Activated naive CD4-positive, alpha-beta T cell treated with anti-CD3 and anti-CD28 coated beads, Interleukin-2, amount 10 ng/mL, durations not matched to agents 7 days and 5 days (primary cell): ENCODE data around the gene NCKAP5.

Experiments
- CTCF ChIA-PET: fragments of 350-600 bp; sonication (Branson Sonifier 250); formaldehyde crosslinking; loops from one replicate; lab custom pipeline; 2021; ENCODE audit warnings: antibody characterized with exemption; lab: Charles Lee
- DNase-seq: peaks from one replicate; pipeline ENCODE4 v3.0.0-alpha.2; 2020
- H3K27ac Mint-ChIP-seq: one replicate; pipeline ENCODE4 v1.8.0; 2021; ENCODE audit warnings: mild to moderate bottlenecking, moderate library complexity, mixed read lengths
- H3K27me3 Mint-ChIP-seq: one replicate; pipeline ENCODE4 v1.8.0; 2021; ENCODE audit warnings: mild to moderate bottlenecking, mixed read lengths
- H3K36me3 Mint-ChIP-seq: one replicate; pipeline ENCODE4 v1.8.0; 2021; ENCODE audit warnings: mixed read lengths
- H3K4me1 Mint-ChIP-seq: one replicate; pipeline ENCODE4 v1.8.0; 2021; ENCODE audit warnings: mixed read lengths
- H3K4me3 Mint-ChIP-seq: one replicate; pipeline ENCODE4 v1.8.0; 2021; ENCODE audit warnings: mild to moderate bottlenecking, moderate library complexity, mixed read lengths
- H3K9me3 Mint-ChIP-seq: one replicate; pipeline ENCODE4 v1.8.0; 2021; ENCODE audit warnings: mixed read lengths

Gene NCKAP5

DNA sequence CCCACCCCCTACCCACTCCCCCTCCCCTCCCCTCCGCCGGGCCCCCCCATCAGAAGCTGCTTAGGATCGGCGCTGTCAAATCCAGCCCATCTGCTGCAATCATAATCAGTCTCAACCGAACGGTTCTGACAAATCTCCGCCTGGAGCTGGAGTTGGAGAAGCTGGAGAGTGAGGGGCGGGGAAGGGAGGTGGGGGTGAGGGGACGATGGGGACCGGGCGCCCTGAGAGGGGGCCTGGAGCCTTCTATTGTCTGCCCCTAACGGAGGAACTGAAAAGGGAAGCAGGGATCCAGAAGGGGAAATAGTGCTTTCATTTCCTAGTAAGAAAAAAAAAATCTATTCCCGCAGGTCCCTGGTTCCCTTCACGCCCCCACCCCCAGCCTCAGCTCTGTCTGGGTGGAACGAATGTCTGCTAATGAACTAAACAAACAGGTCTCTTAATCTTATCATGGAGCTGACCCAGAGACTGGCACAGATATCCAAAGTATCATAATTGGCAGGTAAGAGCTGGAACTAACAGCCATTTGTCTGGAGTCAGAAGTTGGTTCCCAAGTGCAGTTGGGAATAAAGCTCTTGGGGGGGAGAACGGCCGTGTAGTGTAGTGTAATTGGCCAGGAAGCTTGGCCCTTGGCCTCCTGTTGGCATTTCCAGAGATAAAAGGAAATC, 301.2 kb downstream of the NCKAP5 start:
- H3K27me3 Mint-ChIP-seq, result peaks cover 16% of the 10 kb centered on the region
- H3K9me3 Mint-ChIP-seq, result no peaks in the 10 kb centered on the region
- H3K27ac Mint-ChIP-seq, result no peak overlapping the region
- no peak overlapping the region for H3K4me3 Mint-ChIP-seq
- H3K36me3 Mint-ChIP-seq, result no peaks in the 10 kb centered on the region
- no peaks in the 10 kb centered on the region for H3K4me1 Mint-ChIP-seq
- CTCF ChIA-PET, result no interaction called here
- no peak for DNase-seq

DNA sequence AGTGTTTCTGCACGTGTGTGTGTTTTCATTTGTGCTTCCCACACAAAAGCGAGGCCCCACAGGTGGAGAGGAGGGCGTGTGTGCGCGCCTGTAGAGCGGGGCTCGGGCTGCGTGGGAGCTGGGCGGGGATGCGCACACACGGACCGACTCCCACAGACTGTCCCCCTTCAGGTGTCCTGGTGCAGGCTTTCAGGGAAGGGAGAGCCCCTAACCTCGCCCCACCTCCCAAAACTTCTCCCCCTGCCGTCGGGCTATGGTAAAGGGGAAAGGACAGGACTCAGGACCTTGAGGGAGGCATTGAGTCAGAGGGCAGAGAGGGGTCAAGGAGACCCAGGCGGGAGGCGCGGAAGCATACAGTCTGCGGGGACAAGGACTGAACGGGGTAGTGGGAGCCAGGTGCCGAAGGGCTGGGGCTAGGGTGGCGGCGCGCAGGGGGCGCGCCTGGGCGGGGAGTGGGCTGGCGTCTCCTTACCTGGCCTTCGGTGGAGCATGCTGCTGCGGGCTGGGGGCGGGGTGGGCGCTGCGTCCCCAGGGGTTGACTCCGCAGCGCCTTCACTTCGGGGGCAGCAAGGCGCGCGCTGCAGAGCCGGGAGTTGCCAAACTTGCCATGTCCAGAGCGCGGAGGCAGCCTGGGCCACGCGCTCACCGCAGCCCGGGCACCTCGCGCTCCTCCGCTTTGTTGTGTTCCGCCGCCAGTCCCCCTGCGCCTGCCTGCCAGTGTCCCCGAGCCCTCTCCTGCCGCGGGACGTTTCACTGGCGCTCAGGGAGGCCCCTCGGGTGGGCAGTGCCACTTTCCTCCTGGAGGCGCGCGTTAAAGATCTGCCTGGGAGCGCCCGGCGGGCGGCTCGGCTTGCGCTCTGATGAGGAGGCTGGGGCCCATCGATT, 302.0 kb downstream of the NCKAP5 start:
- peaks cover 16% of the 10 kb centered on the region for H3K27me3 Mint-ChIP-seq
- CTCF ChIA-PET, result no interaction called here

DNA sequence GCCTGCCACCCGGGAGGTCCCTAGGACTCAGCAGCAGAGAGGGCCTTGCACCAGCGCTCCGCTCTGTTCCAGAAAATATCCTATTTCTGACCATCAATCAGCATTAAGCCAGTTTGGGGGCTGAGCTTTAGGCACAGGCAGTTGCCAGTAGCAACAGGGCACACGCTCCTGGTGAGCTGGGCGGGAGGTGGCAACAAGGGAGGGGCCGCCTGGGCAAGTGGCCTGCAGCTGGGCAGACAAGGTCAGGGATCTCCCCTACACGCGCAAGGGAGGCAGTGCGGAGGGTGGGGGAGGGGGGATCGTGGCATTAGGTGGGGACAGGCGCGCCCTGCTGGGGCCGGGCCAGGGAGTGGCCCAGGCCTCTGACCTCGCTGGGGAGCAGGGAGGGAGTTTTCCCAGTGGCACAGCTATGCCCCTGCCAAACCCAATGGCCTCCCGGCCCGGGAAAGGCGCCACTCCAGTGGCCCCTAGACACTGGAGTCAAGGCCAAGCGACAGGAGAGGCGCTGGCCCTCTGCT, 302.8 kb downstream of the NCKAP5 start:
- Mint-ChIP-seq H3K4me3 (no peak overlapping the region), H3K9me3 (no peaks in the 10 kb centered on the region), H3K4me1 (no peaks in the 10 kb centered on the region), H3K27me3 (peaks cover 16% of the 10 kb centered on the region), H3K36me3 (no peaks in the 10 kb centered on the region), H3K27ac (no peak overlapping the region)
- CTCF ChIA-PET, result no interaction called here
- no peak for DNase-seq

More for the DNA sequence above, 302.0 kb downstream of the NCKAP5 start:
- Mint-ChIP-seq H3K4me1 (no peaks in the 10 kb centered on the region), H3K9me3 (no peaks in the 10 kb centered on the region), H3K36me3 (no peaks in the 10 kb centered on the region), H3K27ac (no peak overlapping the region), H3K4me3 (no peak overlapping the region)
- no peak for DNase-seq

DNA sequence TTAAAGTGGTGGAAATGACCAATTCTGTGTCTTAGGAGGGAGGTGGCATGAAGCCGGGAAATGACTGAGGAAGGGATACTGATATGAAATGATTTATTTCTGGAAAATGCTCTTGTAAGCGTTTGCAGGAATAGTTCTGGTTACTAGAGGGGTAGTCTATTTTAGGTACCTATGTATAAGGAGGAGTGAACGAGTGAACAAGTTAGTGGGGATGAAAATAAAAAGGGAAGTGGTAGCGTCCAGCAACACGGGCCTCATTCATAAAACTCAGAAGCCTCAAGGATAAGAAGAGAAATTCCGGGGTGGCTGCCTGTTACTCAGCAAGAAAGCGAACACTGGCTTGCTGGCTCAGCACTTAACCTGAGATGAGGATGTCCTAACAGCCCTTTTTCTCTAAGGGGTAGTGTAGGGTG, 303.3 kb downstream of the NCKAP5 start:
- Mint-ChIP-seq H3K4me3 (no peak overlapping the region), H3K36me3 (no peaks in the 10 kb centered on the region), H3K4me1 (no peaks in the 10 kb centered on the region), H3K27me3 (peaks cover 16% of the 10 kb centered on the region), H3K27ac (no peak overlapping the region), H3K9me3 (no peaks in the 10 kb centered on the region)
- DNase-seq, result no peak
- CTCF ChIA-PET, result no interaction called here

DNA sequence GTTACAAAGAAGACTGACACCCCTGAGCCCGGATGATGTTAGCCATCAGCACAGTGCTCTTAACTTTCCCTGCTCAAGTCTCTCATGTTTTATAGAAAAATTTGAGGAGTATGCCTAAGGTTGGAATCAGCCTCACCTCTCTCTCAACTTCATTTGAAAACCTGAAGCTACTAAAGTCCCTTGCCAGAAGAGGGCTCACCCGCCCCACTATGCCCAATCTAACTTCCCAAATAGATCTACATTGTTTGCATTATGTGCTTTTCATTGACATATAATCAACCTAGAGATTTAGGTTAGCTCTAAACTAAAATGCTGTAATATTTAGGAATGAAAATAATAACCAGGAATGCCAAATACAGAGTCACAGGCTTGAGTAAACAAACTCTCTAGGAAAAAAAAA, 305.4 kb downstream of the NCKAP5 start:
- CTCF ChIA-PET, result interaction anchor here (0.7 kb wide), 1 partner anchor 101 kb away, joined by 4 read pairs; no protein-coding TSS in a partner anchor
- H3K4me3 Mint-ChIP-seq, result no peak overlapping the region
- peaks cover 16% of the 10 kb centered on the region for H3K27me3 Mint-ChIP-seq
- no peak for DNase-seq
- no peaks in the 10 kb centered on the region for H3K36me3 Mint-ChIP-seq
- no peaks in the 10 kb centered on the region for H3K4me1 Mint-ChIP-seq
- H3K9me3 Mint-ChIP-seq, result no peaks in the 10 kb centered on the region
- H3K27ac Mint-ChIP-seq, result no peak overlapping the region

DNA sequence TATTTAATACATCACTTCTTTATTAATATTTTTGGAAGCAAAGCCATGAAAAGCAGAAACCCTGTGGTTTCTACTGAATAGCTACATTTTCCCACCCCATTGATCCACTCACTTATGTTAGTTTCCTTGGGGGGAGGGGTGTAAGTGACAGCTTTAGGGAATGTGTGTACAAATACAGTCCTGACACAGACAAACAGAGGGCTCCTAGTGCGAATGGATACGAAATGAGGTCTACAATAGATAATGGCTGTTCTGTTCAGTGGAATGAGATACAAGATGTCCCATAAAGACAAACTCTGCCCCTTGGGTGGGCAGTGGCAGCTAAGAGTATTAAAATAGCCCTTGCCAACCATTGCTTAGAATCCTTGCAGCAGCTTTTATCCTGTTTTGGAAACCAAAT, 312.9 kb downstream of the NCKAP5 start:
- no peaks in the 10 kb centered on the region for H3K9me3 Mint-ChIP-seq
- H3K4me1 Mint-ChIP-seq, result no peaks in the 10 kb centered on the region
- no peaks in the 10 kb centered on the region for H3K27me3 Mint-ChIP-seq
- H3K4me3 Mint-ChIP-seq, result no peak overlapping the region
- CTCF ChIA-PET, result no interaction called here
- H3K27ac Mint-ChIP-seq, result no peak overlapping the region
- no peaks in the 10 kb centered on the region for H3K36me3 Mint-ChIP-seq
- DNase-seq, result no peak

DNA sequence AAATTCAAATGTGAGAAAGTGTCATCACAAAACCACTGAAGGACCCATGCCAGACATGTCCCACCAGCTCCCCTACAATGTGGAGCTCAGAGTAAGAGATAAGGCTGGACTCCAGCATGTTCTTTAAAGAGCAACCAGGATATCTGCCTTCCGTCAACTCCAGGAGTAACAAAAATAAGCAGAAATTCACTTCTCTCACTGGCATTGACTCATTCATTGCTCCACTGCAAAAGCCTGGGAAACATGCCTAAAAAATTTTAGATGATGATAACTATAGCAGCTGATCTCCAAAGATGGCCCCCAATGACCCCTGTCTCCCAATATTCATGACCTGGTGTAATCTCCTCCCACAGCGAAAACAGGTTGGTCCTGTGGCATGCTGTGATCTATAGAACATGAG, 314.5 kb downstream of the NCKAP5 start:
- Mint-ChIP-seq H3K9me3 (no peaks in the 10 kb centered on the region), H3K4me1 (no peaks in the 10 kb centered on the region), H3K27ac (no peak overlapping the region), H3K27me3 (no peaks in the 10 kb centered on the region), H3K4me3 (no peak overlapping the region), H3K36me3 (no peaks in the 10 kb centered on the region)
- DNase-seq, result no peak
- CTCF ChIA-PET, result no interaction called here

DNA sequence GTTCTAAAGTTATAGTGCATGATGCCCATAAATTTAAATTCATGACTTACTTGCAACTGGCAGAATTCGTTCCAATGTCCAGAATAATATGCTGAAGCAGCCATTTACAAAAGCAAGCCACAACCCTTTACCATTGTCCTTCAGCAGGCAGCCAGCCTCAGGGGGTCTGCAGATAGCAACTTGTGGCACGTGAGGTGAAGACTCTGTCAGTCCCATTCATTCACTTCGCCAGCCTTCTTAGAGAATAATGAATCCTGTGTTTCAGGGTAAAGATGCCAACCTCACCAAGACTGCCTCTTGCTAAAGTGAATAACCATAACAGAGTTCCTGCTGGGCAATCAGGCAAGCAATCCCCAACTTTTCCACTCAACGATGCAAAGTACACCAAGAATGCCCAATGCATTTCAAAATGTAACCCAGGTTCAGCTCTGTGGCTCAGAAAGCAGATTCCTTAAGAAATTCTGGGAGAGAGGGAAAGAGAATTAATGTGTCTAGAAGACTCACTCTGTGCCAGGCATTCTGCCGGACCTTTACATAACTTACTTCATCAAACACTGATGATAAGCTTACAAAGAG, 315.4 kb downstream of the NCKAP5 start:
- no peak overlapping the region for H3K4me3 Mint-ChIP-seq
- H3K9me3 Mint-ChIP-seq, result no peaks in the 10 kb centered on the region
- CTCF ChIA-PET, result no interaction called here
- H3K27ac Mint-ChIP-seq, result no peak overlapping the region
- H3K27me3 Mint-ChIP-seq, result no peaks in the 10 kb centered on the region
- no peak for DNase-seq
- H3K4me1 Mint-ChIP-seq, result no peaks in the 10 kb centered on the region
- H3K36me3 Mint-ChIP-seq, result no peaks in the 10 kb centered on the region

DNA sequence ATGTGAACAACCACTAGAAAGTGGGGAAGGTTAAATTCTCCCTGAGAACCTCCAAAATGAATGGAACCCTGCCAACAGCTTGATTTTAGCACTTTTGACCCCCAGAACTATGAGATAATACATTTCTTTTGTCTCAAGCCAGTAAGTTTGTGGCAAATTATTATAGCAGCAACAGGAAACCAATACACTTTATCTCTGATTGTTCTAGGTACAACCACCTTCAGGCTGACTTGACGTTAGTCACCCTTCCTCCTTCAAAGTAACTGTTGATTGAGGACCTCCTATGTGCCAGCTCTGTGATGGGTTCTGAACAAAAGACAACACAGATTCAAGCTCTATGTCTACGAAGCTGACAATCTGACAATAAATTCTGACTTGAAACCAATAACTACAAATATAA, 318.9 kb downstream of the NCKAP5 start:
- Mint-ChIP-seq H3K27me3 (no peaks in the 10 kb centered on the region), H3K27ac (no peak overlapping the region), H3K9me3 (no peaks in the 10 kb centered on the region), H3K4me3 (no peak overlapping the region), H3K36me3 (no peaks in the 10 kb centered on the region), H3K4me1 (no peaks in the 10 kb centered on the region)
- CTCF ChIA-PET, result no interaction called here
- no peak for DNase-seq

DNA sequence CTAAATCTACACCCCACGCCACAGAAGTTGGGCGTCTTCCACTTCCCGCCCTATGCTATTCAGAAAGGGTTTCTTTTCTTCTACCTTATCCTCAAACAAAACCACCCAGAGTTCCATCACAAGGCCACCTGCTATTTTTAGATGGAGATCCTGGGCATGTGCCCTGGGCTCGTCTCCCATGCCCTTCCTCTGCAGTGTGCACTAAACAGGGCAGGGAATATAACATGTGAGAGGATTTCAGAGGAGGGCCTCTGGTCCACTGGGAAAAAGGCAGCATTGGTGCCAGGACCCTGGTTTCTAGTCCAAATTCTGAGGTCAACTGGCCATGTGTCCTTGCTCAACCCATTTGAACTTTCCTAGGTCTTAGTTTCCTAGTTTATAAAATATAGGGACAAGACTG, 320.0 kb downstream of the NCKAP5 start:
- DNase-seq, result no peak
- no peaks in the 10 kb centered on the region for H3K9me3 Mint-ChIP-seq
- CTCF ChIA-PET, result no interaction called here
- no peaks in the 10 kb centered on the region for H3K36me3 Mint-ChIP-seq
- no peaks in the 10 kb centered on the region for H3K27me3 Mint-ChIP-seq
- H3K4me3 Mint-ChIP-seq, result no peak overlapping the region
- no peaks in the 10 kb centered on the region for H3K4me1 Mint-ChIP-seq
- H3K27ac Mint-ChIP-seq, result no peak overlapping the region

DNA sequence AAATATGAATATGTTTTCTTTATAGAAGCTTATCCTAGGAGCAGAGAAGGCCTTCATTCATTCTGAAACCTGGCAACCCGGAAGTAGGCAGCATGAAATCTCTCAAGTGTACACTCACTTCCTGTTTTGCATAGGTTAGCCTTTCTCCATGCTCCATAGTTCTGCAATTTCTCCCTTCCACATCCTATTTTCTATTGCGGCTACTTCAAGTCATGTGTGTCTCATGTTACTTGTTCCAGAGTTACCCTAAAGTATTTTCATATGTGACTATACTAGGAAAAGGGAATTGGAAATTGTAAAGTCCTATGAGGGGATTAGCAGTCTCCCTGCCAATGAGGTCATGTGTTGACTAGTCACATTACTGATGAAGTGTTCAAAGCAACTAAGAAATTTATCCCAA, 320.6 kb downstream of the NCKAP5 start:
- DNase-seq, result no peak
- Mint-ChIP-seq H3K4me1 (no peaks in the 10 kb centered on the region), H3K9me3 (no peaks in the 10 kb centered on the region), H3K27me3 (no peaks in the 10 kb centered on the region), H3K27ac (no peak overlapping the region), H3K4me3 (no peak overlapping the region), H3K36me3 (no peaks in the 10 kb centered on the region)
- CTCF ChIA-PET, result no interaction called here

DNA sequence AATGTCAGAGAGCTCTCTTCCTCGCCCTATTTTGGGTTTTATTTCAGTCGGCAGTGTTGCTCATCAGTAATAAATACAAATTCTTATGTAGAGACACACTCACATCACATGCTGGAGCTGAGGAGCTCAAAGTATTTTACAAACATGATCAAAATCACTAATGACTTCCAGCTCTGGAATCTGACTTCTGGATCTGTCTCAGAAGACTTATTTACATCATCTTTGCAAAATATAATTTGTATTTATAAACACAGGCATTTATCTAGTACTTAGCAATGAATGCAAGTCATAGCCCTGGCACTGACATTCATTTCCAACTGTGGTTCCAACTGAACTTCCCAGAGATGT, 327.1 kb downstream of the NCKAP5 start:
- H3K27ac Mint-ChIP-seq, result no peak overlapping the region
- H3K27me3 Mint-ChIP-seq, result no peaks in the 10 kb centered on the region
- DNase-seq, result no peak
- CTCF ChIA-PET, result no interaction called here
- no peaks in the 10 kb centered on the region for H3K36me3 Mint-ChIP-seq
- H3K9me3 Mint-ChIP-seq, result no peaks in the 10 kb centered on the region
- no peak overlapping the region for H3K4me3 Mint-ChIP-seq
- H3K4me1 Mint-ChIP-seq, result no peaks in the 10 kb centered on the region

DNA sequence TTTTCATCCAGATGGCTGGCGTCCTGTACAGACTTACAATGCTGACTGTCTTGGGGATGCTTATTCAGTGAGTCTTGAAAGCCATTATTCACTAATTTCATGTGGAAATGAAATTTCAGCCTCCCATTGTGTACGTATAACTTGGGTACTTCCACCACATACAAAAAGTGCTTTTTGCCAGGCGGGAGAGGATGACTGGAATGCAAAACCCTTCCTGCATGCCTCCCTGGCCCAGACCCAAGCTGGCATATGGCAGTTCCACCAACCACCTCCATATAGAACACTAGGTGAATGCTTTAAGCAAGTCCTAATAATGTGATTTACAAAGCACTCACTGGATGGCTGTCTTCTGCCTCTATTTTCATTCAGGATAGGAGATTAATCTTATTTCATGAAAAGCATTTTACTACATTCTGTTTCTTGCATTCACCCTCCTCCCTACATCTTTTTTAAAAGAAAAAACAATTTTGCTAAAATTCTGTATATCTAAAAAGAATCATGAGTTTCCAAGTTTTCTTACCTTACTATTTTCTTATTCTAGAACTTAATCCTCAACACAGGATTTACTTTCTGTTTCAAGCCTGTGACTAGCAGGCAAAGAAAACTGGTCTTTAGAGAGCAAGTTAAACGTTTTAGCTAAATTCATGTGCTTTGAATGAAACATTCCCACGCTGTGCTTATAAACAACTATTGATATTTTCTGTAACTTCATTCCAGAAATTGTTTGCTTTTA, 327.6 kb downstream of the NCKAP5 start:
- Mint-ChIP-seq H3K9me3 (no peaks in the 10 kb centered on the region), H3K27me3 (no peaks in the 10 kb centered on the region), H3K36me3 (no peaks in the 10 kb centered on the region), H3K4me3 (no peak overlapping the region), H3K4me1 (no peaks in the 10 kb centered on the region), H3K27ac (no peak overlapping the region)
- no peak for DNase-seq
- CTCF ChIA-PET, result no interaction called here

DNA sequence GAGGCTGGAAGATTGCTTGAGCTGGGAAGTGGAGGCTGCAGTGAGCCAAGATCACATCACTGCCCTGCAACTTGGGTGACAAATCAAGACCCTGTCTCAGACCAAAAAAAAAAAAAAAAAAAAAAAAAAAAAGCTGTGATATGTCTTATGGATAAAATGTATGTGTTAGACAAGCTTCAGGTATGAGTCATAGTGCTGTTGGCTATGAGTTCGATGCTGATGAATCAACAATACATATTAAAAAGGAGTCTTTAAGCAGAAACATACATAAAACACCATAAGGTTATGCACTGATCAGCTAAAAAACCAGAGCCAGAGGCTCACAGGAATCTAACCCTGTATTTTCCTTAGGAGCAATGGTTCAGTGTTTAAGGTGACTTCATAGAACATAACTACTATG, 332.3 kb downstream of the NCKAP5 start:
- CTCF ChIA-PET, result no interaction called here
- Mint-ChIP-seq H3K9me3 (peaks cover 2% of the 10 kb centered on the region), H3K27me3 (no peaks in the 10 kb centered on the region), H3K4me1 (no peaks in the 10 kb centered on the region), H3K4me3 (no peak overlapping the region), H3K27ac (no peak overlapping the region), H3K36me3 (no peaks in the 10 kb centered on the region)
- DNase-seq, result no peak
